GM20431 (cell line): Measurements from ENCODE around the gene FCHSD2.
"Not testable (repeated sequence)": the region's sequence is repeated elsewhere in the genome, so short reads cannot be mapped to it uniquely, and the experiment has no call there.

Experiments
- in situ Hi-C: fragments of 300-500 bp; cut with MseI, MboI; formaldehyde crosslinking; loops from one replicate; pipeline ENCODE4 v1.15.0; 2020; ENCODE audit warnings: low sequenced_read_pairs; ENCODE audit not compliant: unreplicated experiment

Gene FCHSD2

GRCh38 chr11:73132349-73132748, 9.8 kb downstream of the FCHSD2 start:
- in situ Hi-C loops = not testable (repeated sequence)

- in situ Hi-C loops = no loop called here
Measured at GRCh38 chr11:73130181-73130580, 11.9 kb downstream of the FCHSD2 start.

GRCh38 chr11:73129198-73129597, 12.9 kb downstream of the FCHSD2 start:
- in situ Hi-C loops = no loop called here

- in situ Hi-C loops = no loop called here
Measured at GRCh38 chr11:73126804-73127480, 15.2 kb downstream of the FCHSD2 start.

GRCh38 chr11:73124800-73125199, 17.3 kb downstream of the FCHSD2 start:
- in situ Hi-C loops = no loop called here

GRCh38 chr11:73123892-73124291, 18.2 kb downstream of the FCHSD2 start:
- in situ Hi-C loops = not testable (repeated sequence)

- in situ Hi-C loops = no loop called here
Measured at GRCh38 chr11:73121692-73122091, 20.4 kb downstream of the FCHSD2 start.

- in situ Hi-C loops = no loop called here
Measured at GRCh38 chr11:73117071-73117470, 25.0 kb downstream of the FCHSD2 start.

GRCh38 chr11:73116636-73117035, 25.5 kb downstream of the FCHSD2 start:
- in situ Hi-C loops = no loop called here

GRCh38 chr11:73114835-73115220, 27.3 kb downstream of the FCHSD2 start:
- in situ Hi-C loops = no loop called here

GRCh38 chr11:73114110-73114834, 27.8 kb downstream of the FCHSD2 start:
- in situ Hi-C loops = no loop called here

- in situ Hi-C loops = no loop called here
Measured at GRCh38 chr11:73113426-73113825, 28.7 kb downstream of the FCHSD2 start.

- in situ Hi-C loops = no loop called here
Measured at GRCh38 chr11:73107597-73107996, 34.5 kb downstream of the FCHSD2 start.

- in situ Hi-C loops = no loop called here
Measured at GRCh38 chr11:73106347-73106746, 35.8 kb downstream of the FCHSD2 start.

- in situ Hi-C loops = no loop called here
Measured at GRCh38 chr11:73100578-73100977, 41.5 kb downstream of the FCHSD2 start.

- in situ Hi-C loops = no loop called here
Measured at GRCh38 chr11:73099512-73100266, 42.4 kb downstream of the FCHSD2 start.

GRCh38 chr11:73095613-73096012, 46.5 kb downstream of the FCHSD2 start:
- in situ Hi-C loops = no loop called here

- in situ Hi-C loops = no loop called here
Measured at GRCh38 chr11:73091521-73092305, 50.4 kb downstream of the FCHSD2 start.

- in situ Hi-C loops = no loop called here
Measured at GRCh38 chr11:73087730-73088129, 54.4 kb downstream of the FCHSD2 start.

- in situ Hi-C loops = no loop called here
Measured at GRCh38 chr11:73085189-73085875, 56.8 kb downstream of the FCHSD2 start.
